Ishikawa (cell line): Measurements from ENCODE around the gene ANKMY1.

Source experiments
- CEBPB ChIP-seq: IDR thresholded peaks from 2 replicates; pipeline ENCODE4 v1.6.1; 2012
- CREB1 ChIP-seq: IDR thresholded peaks from 2 replicates; pipeline ENCODE4 v1.6.1; 2012; ENCODE audit warnings: low read depth
- EGR1 ChIP-seq: IDR thresholded peaks from 2 replicates; pipeline ENCODE4 v1.6.1; 2012
- EP300 ChIP-seq: IDR thresholded peaks from 2 replicates; pipeline ENCODE4 v1.6.1; 2012; ENCODE audit warnings: borderline replicate concordance
- FOXM1 ChIP-seq: IDR thresholded peaks from 2 replicates; pipeline ENCODE4 v1.6.1; 2012; ENCODE audit warnings: low read depth, borderline replicate concordance
- MAX ChIP-seq: IDR thresholded peaks from 2 replicates; pipeline ENCODE4 v1.6.1; 2012
- NFIC ChIP-seq: IDR thresholded peaks from 2 replicates; pipeline ENCODE4 v1.6.1; 2012
- RAD21 ChIP-seq: IDR thresholded peaks from 2 replicates; pipeline ENCODE4 v1.6.1; 2012; ENCODE audit warnings: low read depth
- TAF1 ChIP-seq: IDR thresholded peaks from 2 replicates; pipeline ENCODE4 v1.6.1; 2012; ENCODE audit warnings: low read depth, mild to moderate bottlenecking
- TCF12 ChIP-seq: IDR thresholded peaks from 2 replicates; pipeline ENCODE4 v1.6.1; 2012; ENCODE audit warnings: low read depth
- TEAD4 ChIP-seq: IDR thresholded peaks from 2 replicates; pipeline ENCODE4 v1.6.1; 2012
- USF1 ChIP-seq: IDR thresholded peaks from 2 replicates; pipeline ENCODE4 v1.6.1; 2012
- YY1 ChIP-seq: IDR thresholded peaks from 2 replicates; pipeline ENCODE4 v1.6.1; 2012; ENCODE audit warnings: low read depth
- ZBTB7A ChIP-seq: IDR thresholded peaks from 2 replicates; pipeline ENCODE4 v1.6.1; 2012; ENCODE audit warnings: low read depth
- TF ChIP-seq, protein P1 (sequence below): IDR thresholded peaks from 2 replicates; pipeline ENCODE4 v1.6.1; 2012; ENCODE audit warnings: low read depth, mild to moderate bottlenecking

The ANKMY1 gene

DNA sequence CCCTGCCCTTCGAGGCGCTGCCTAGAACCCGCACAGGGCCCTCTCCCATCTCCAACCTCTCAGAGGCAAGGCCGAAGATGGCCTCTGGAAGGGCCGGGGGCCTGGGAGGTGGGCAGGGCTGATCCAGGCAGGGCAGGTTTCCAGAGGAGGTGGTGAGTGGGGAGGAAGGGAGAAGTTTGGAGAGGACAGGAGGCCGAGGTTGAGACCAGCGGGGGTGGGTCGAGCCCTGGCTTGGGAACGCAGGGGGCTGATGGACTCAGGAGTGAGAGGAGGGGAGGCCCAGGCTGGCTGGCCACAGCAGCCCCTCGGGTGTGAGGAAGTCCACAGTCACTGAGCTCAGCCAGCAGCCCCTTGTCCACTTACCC is 39.2 kb upstream of the ANKMY1 start:
- TF ChIP-seq RAD21 = no peak
- TF ChIP-seq, protein P1, sequence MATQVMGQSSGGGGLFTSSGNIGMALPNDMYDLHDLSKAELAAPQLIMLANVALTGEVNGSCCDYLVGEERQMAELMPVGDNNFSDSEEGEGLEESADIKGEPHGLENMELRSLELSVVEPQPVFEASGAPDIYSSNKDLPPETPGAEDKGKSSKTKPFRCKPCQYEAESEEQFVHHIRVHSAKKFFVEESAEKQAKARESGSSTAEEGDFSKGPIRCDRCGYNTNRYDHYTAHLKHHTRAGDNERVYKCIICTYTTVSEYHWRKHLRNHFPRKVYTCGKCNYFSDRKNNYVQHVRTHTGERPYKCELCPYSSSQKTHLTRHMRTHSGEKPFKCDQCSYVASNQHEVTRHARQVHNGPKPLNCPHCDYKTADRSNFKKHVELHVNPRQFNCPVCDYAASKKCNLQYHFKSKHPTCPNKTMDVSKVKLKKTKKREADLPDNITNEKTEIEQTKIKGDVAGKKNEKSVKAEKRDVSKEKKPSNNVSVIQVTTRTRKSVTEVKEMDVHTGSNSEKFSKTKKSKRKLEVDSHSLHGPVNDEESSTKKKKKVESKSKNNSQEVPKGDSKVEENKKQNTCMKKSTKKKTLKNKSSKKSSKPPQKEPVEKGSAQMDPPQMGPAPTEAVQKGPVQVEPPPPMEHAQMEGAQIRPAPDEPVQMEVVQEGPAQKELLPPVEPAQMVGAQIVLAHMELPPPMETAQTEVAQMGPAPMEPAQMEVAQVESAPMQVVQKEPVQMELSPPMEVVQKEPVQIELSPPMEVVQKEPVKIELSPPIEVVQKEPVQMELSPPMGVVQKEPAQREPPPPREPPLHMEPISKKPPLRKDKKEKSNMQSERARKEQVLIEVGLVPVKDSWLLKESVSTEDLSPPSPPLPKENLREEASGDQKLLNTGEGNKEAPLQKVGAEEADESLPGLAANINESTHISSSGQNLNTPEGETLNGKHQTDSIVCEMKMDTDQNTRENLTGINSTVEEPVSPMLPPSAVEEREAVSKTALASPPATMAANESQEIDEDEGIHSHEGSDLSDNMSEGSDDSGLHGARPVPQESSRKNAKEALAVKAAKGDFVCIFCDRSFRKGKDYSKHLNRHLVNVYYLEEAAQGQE = no peak
- no peak for TF ChIP-seq TEAD4

- no peak for TF ChIP-seq EP300
- no peak for TF ChIP-seq CEBPB
- no peak for TF ChIP-seq TCF12
- TF ChIP-seq YY1 = no peak
- TF ChIP-seq ZBTB7A = no peak
- TF ChIP-seq NFIC = no peak
- TF ChIP-seq TEAD4 = no peak
- TF ChIP-seq CREB1 = no peak
- TF ChIP-seq, protein P1 = no peak
- no peak for TF ChIP-seq RAD21
These were observed 38.7 kb upstream of the ANKMY1 start for GRCh38 chr2:240596491-240596931.

GRCh38 chr2:240596080-240596460 is 38.3 kb upstream of the ANKMY1 start:
- no peak for TF ChIP-seq YY1
- no peak for TF ChIP-seq TCF12
- no peak for TF ChIP-seq MAX
- no peak for TF ChIP-seq EGR1
- TF ChIP-seq TAF1 = no peak
- no peak for TF ChIP-seq CREB1
- no peak for TF ChIP-seq EP300
- TF ChIP-seq ZBTB7A = no peak
- TF ChIP-seq TEAD4 = no peak
- TF ChIP-seq, protein P1 = no peak
- no peak for TF ChIP-seq RAD21
- TF ChIP-seq CEBPB = no peak
- TF ChIP-seq USF1 = no peak
- no peak for TF ChIP-seq NFIC
- no peak for TF ChIP-seq FOXM1

GRCh38 chr2:240595381-240596079 is 37.7 kb upstream of the ANKMY1 start:
- no peak for TF ChIP-seq YY1
- TF ChIP-seq RAD21 = peak; percentile 29; the same call in 1 of the 2 replicates
- TF ChIP-seq MAX = no peak
- TF ChIP-seq FOXM1 = no peak

- TF ChIP-seq MAX (no peak), NFIC (no peak), TEAD4 (no peak), USF1 (no peak), TAF1 (no peak), EGR1 (no peak), YY1 (no peak), CREB1 (no peak), ZBTB7A (no peak), CEBPB (no peak), RAD21 (no peak)
These were observed 37.0 kb upstream of the ANKMY1 start for GRCh38 chr2:240594511-240595380.
